HG03575 (cell line): ENCODE results near the gene GCM1.
"Not testable (repeated sequence)": the region's sequence is repeated elsewhere in the genome, so short reads cannot be mapped to it uniquely, and the experiment has no call there.

Experiments
- ATAC-seq: cut with Tn5 transposase; IDR thresholded peaks from one replicate; pipeline ENCODE4 v1.9.1; 2021; ENCODE audit not compliant: unreplicated experiment, insufficient number of reproducible peaks, low FRiP score; ENCODE audit errors: extremely low read depth

GCM1 gene

DNA sequence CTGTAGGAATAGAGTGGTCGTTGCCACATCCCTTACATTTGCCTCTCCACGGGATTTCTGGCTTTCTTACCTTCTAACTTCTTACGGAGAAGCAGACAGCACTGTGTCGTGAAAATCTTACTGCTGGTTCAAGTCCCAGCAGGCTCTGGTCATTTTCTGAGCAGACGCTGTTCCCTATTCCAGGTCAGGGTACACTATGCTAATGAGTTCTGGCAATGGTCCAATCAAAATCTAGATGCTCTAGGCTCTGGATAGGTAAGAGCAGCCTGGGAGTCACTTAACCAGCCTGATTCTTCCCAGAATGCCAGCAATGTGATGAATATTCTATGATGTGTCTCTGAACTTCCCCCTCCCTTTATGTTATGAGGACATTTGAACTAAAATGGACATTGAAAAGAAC lies at the start of gene GCM1:
GCM1 (minus strand) TSS at position 158 of the 400 bp plus-strand sequence. CDS start 3,209 bp downstream, outside the sequence.
- ATAC-seq: no peak

DNA sequence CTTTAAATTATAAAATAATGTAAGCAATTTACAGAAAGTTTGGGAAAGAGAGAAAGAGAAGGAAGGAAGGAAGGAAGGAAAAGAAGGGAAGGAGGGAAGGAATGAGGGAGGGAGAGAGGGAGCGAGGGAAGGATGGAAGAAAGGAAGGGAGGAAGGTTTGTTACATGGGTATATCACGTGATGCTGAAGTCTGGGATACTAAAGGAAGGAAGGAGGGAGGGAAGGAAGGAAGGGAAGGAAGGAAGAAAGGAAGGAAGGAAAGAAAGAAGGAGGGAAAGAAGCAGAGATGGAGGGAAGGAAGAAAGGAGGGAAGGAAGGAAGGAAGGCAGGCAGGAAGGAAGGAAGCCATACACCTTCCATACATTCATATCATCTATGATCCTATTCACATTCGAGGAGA lies 48.9 kb upstream of the GCM1 start:
- no peak for ATAC-seq

DNA sequence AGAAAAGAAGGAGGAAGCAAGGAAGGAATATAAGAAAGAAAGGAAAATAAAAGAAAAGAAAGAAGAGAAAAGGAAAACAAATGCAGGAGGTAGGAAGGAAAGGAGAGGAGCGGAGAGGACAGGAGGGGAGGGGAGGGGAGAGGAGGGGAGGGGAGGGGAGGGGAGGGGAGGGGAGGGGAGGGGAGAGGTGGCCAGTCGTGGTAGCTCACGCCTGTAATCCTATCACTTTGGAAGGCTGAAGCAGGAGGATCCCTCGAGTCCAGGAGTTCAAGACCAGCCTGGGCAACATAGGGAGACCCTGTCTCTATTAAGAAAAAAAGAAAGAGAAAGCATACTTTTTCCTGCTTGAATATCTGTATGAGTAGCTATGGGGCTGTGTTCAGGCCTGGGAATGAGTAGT lies 46.4 kb upstream of the GCM1 start:
- ATAC-seq: no peak

DNA sequence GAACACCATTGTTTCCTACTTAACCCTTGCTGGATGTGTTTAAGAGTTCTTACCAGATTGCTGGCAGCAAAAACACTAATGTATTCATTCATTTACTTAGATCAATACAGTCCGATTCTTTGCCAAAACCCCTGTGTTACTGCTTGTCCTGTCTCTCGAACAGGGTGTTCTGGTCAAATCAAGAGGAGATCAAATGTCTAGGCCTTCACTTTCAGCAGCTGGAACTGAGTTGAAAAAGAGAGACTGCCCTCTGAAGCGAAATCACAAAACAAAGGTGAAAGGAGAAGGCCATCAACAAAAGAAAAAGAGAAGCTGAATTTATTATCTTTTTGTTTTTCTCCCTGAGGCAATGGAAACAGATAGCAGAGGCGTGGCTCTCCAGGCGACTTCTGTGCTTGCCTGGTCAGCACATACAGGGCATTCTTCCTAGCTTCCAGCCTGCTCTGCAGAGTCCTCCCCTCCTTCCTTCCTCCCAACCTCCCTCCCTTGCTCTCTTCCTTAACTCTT lies 44.1 kb upstream of the GCM1 start:
- ATAC-seq: no peak

GRCh38 chr6:53189554-53189953 lies 40.9 kb upstream of the GCM1 start:
- ATAC-seq: no peak

GRCh38 chr6:53188833-53189232 lies 40.2 kb upstream of the GCM1 start:
- no peak for ATAC-seq

GRCh38 chr6:53180678-53181077 lies 32.0 kb upstream of the GCM1 start:
- ATAC-seq: no peak

- no peak for ATAC-seq
Measured at GRCh38 chr6:53179961-53180651, 31.5 kb upstream of the GCM1 start.

DNA sequence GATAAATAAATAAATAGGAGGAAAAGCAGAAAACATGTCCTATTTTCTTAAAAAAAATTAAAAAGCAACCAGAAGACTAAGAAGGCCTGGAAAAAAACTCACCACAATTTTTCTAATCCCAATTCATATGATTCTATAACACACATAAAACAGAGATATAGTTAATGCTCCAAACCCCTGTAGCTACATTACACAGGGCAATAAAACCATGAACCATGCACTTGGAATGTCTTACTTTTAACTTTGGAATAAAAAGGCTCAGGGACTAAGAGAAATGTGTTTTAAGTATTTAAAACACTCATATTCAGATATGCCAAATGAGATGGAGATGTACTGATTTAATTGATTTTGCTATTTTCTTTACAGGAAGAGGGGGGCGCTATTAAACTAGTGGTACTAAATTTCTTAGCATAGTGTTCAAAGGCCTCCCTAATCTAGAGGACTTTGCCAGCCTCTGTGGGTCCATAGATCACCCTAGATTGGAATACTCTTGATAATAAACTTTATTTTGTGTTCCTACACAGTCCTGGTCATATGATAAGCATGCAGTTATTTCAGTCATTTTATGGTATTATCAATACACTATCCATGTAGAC lies 30.3 kb upstream of the GCM1 start:
- ATAC-seq: no peak

DNA sequence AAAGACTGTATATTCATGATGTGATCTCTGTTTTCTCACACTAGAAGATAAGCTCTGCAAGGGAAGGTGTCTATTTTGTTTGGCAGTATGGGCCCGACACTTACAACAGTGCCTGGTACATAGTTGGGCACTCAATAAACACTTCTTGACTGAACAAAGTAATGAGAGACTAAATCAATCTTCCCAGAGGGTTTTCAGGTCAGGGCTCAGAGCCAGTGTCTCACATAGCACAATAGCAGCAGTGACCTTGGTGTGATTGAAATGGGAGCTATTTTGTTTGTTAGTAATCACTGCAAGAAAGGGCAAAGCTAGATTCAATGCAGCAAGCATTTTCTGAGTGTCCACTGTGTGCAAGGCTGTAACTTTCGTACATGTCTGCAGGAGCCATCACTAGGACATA lies 26.4 kb upstream of the GCM1 start:
- ATAC-seq: no peak

DNA sequence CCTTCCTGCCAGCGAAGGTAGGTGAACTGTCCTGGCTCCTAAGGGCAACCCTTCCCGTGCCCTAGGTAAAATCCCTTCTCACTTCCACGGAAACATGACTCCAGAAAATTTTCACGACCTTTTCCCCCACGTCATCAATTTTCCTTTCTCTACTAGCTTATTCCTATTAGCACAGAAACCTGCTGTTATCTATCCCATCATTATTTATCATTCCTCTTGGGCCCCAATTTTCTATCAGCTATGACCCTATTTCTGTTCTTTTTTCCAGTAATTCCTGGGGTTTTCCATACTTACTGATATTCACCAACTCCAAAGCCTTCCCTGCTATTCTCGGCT lies 23.8 kb upstream of the GCM1 start:
- ATAC-seq: no peak

- ATAC-seq: no peak
Measured at GRCh38 chr6:53171605-53172467, 23.2 kb upstream of the GCM1 start.

DNA sequence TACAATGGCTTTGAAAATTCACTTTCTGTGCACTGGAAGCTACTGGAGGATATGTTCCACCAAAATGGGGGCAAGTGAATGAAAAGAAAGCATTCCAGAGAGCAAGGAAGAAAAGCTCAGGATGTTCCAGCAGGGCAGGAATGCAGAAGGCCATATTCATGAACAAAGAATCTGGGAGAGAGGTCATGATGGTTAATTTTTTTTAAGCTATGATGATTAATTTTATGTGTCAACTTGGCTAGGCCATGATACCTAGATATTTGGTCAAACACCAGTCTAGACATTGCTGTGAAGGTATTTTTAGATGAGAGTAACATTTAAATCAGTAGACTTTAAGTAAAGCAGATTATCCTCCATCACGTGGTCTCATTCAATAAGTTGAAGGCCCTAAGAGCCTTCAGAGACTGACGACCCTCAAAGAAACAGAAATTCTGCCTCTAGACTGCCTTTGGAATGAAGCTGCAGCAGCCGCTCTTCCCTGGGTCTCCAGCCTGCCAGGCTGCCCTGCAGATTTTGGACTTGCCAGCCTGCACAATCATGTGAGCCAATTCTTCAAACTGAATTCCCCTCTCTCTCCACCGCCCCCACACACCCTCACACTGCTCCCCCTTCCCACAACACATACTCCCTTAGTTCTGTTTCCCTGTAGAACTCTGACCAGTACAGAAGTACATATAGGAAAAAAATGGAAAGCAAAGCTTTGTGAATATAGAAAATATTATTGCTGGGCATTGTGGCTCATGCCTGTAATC lies 20.1 kb upstream of the GCM1 start:
- ATAC-seq: no peak

GRCh38 chr6:53165293-53165692 lies 16.7 kb upstream of the GCM1 start:
- ATAC-seq: no peak

- no peak for ATAC-seq
Measured at GRCh38 chr6:53162606-53163005, 14.0 kb upstream of the GCM1 start.

DNA sequence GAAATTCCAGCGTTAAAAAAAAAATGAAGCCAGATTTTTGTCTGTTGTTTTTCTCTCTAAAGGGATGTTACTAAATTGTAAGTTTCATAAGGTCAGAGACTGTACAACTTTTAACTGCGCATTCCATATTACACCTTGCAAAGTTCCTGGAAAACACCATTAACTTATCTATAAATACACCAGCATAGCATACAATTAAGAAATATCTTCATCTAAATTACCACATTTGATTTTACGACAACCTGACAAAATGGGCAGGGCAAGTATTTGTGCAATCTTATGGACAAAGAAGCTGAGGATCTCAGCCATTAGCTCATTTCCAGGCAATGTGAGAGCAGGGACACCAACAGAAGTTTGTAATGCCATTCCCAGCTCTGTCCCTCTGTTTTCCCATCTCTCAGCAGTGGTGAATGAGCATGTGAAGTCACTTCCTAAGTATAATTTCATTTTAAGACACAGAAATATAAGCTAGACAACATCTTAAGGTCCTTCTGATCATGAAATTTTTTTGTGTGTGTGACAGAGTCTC lies 12.9 kb upstream of the GCM1 start:
- no peak for ATAC-seq

- no peak for ATAC-seq
Measured at GRCh38 chr6:53159558-53159957, 10.9 kb upstream of the GCM1 start.

GRCh38 chr6:53158076-53158475 lies 9.4 kb upstream of the GCM1 start:
- ATAC-seq: not testable (repeated sequence)

DNA sequence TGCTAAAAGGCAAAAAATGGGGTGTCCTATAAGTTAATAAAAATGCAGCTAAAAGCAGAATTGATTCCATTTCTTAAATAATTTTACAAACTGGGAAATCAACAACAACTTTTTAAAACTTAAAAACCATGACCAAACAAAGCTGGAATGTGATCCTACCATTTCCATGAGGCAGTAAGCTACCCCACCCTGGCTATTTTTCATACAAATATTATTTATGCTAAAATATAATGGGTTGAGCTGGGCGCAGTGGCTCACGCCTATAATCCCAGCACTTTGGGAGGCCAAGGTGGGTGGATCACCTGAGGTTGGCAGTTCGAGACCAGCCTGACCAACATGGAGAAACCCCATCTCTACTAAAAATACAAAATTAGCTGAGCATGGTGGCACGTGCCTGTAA lies 6.6 kb upstream of the GCM1 start:
- ATAC-seq: not testable (repeated sequence)
